UCSD-AML1 (cell line): Measurements from ENCODE around the gene USP34.
"Not testable (repeated sequence)": the region's sequence is repeated elsewhere in the genome, so short reads cannot be mapped to it uniquely, and the experiment has no call there.

ENCODE experiments used
- DNase-seq: peaks from one replicate; lab custom pipeline; 2025; ENCODE audit not compliant: unreplicated experiment; lab: John Stamatoyannopoulos, UW

The USP34 gene

DNA sequence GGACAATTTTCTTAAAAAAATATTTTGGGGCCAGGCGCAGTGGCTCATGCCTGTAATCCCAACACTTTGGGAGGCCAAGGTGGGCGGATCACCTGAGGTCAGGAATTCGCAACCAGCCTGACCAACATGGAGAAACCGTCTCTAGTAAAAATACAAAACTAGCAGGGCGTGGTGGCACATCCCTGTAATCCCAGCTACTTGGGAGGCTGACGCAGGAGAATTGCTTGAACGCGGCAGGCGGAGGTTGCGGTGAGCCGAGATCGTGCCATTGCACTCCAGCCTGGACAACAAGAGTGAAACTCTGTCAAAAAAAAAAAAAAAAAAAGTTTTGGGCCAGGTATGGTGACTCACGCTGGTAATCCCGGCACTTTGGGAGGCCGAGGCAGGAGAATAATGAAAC is 276.2 kb downstream of the USP34 start:
- not testable (repeated sequence) for DNase-seq

DNA sequence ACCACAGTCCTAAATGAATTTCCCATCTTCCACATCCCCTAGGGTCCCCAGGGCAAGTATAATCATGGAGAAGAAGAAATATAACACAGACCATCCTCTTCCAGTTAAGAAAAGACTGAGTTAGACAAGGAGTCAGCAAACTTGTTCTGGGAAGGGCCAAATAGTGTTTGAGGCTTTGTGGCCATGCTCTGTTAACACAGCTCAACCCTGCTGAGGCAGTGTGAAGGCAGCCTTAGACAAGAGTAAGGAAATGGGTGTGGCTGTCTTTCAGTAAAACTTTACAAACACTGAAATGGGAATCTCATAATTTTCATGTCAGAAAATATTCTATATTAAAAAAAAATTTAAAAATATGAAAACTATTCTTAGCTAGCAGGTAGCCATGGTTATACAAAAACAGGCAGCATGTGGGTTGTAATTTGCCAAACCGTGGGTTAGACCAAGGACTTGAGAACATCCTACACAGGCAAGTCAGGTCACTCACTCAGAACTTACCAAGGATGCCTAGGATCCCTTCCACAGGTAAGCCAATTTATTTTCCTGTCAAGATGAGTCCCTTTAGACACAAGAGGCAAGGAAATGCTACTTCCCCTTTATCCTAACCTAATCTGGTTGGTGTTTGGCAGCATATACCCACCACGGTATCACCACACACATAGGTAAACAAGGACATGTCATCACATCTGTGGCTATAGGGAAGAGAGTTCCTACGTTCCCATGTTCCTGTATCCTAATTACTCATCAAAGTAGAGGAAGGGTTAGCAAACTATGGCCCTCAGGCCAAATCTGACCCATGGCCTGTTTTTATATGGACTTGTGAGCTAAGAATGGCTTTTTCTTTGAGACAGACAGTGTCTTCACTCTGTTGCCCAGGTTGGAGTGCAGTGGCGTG is 277.0 kb downstream of the USP34 start:
- no peak for DNase-seq

DNA sequence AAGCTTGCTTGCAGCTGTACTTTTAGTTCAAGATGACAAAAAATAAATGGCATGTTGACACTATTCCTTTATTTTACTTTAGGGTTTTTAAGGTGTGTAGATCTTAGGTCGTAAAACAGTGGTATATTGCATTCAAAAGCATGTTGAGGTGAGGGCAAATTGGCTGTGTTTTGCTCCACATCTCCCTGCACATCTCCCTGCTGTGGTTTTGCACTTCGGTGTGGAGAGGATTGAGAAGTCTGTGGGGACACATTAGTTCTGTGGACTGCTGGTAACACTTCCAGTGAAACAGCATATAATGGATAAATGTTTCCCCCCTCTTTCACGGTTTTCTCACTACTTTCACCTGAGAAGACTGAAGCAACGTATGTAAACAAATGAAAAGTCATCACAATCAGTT is 283.8 kb downstream of the USP34 start:
- DNase-seq, result no peak

DNA sequence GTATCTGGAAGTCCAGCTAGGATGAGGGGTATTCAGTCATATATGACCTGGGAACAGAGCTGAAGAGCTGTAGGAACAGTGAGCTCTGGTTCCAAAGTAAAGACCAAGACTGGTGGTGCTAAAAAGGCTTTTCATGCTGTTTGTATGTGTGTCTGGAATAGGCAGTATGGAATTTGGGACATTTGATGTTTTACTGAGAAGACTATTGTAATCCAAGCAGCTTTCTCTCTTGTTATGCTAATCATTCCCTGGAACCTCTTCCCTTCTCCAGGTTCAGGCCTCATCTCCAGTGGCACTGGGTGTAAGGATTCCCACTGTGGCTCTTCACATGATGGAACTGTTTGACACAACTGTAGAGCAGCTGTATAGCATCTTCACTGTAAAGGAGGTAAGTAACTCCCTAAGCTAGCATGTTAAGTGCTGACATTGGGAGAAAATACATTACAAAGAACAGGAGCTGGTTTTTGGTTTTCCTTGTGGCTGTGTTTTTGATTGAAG is 285.6 kb downstream of the USP34 start:
- DNase-seq, result no peak

DNA sequence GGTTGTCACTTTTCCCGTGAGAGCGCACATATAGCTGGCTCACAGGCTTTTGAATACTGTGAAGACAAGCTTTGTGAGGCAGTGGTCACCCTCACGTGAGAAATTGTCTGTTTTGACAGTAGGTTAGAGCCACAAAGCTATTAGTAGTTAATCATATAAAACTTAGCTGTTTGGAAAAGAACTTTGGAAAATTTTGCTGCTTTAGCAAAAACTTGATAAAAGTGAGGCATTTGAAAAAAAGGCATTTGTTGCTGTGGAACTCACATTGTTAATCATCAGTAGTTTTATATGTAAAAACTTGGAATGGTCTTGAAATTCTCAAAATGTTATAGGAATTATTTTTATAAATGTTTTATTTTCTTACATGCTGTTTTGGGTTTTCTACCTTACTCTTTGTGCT is 286.6 kb downstream of the USP34 start:
- no peak for DNase-seq

DNA sequence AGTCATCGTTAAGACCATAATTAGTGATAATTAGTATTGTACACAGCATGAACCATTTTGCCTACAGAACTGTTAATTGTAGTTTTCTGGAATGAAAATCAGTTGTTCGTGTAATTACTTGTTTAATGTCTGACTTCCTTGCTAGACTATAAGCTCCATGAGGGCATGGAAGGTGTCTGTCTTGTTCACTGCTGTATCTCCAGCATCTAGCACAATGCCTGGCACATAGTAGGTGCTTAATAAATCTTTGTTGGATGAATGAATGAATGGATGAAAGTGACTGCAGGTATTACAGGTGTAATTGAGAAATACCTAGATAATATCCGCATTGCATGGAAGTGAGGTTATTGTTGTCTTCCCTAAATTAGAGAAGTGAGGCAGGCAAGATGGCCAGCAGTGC is 287.1 kb downstream of the USP34 start:
- no peak for DNase-seq

DNA sequence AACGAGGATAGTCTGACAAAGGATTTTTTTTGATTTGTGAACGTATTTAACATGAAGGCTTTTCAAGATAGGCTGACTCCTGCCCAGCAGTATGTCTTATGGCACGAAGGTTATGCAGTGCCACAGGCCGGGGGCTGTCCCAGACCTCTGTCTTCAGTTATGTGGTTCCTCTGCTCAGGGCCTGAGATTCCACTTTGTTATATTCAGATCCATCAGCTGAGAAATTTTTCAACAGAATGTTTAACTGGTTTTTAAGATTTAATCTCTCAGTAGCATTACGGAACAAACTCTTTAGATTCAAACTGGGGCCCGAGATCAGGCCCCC is 288.9 kb downstream of the USP34 start:
- no peak for DNase-seq

DNA sequence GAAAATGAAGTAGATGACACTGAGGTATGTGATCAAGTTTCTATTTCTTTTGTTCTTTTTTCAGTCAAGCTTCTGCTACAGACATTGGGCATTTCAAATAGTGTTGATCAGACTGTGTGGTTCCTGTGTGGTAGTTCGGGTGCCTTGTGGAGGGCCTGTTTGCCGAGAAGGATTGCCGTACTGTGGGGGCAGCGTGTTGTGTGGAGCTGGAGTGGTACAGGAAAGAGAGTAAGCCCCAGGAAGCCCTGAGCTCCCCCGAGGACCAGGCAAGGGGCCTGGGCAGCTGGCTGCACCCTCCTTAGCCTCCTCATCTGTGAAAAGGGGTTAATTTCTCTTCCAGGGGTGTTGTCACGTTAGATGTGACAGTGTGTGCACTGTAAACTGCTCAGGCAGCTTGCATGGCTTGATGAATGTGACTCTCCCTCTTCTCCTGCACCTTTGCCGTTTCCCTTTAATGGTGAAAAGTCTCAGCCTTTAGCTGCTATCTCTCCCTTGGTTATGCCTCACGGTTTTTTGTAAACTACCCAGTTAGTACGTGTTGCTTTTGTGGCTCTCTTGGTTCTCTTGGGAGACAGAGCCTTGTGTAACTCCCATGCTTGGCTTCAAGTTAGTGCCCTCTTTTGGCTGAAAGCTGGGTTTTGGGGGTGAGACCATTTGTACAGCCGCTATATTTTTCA is 289.4 kb downstream of the USP34 start:
- DNase-seq, result no peak

DNA sequence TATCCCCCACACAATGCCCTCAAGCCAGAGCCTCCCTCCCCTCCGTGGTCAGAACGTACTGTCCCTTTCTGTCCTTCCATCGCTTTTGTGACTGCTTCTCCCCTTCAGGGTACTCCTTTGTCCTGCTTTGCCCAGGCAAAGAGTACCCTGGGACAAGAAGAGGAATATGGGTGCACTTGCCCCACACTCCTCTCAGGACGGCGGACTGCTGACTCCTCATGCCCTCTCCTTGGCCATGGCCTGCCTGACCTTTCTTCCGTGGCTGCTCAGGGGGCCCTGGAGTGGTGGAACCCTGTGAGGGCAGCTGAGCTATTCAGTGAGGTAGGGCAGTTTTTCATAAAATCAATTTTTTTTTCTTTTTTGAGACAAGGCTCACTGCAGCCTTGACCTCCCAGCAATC is 290.2 kb downstream of the USP34 start:
- DNase-seq, result no peak

DNA sequence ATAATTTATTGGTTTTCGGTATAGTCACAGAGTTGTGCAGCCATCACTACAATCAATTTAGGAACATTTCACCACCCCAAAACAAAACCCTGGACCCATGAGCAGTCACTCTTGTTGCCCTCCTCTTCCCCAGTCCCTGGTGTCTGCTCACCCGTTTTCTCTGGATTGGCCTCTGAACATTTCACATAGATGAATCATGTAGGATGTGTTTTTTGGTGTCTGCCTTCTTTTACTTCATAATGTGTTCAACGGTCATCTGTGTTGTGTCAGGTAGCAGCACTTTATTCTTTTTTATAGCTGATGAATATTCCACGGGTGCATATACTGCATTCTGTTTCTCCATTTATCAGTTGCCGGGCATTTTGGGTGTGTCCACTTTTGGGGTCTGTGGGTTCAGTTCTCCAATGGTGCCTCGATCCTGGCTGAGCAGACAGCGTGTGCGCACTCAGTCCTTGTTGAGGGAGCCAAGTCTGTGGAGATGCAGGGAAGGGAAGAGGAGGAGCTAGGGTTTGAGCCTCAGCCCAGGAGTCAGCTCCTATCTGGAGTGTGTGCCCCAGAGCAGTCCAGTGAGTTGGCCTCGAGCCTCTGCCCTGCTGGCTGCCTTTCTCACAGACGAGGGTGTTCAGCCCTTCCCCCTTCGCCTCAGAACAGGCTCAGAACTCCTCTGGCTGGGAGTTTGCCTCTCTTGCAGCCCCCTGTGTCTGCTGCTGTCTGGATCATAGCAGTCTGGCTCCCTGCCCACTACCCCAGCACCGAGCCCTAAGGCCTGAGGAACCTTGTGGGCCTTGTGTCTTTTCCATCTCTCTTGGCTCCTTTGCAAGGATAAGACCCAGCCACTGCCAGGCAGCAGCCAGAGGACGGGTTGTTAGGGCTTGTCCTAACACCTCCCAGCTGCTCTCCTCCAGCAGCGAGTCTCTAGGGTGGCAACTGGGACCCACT is 290.9 kb downstream of the USP34 start:
- DNase-seq, result no peak

DNA sequence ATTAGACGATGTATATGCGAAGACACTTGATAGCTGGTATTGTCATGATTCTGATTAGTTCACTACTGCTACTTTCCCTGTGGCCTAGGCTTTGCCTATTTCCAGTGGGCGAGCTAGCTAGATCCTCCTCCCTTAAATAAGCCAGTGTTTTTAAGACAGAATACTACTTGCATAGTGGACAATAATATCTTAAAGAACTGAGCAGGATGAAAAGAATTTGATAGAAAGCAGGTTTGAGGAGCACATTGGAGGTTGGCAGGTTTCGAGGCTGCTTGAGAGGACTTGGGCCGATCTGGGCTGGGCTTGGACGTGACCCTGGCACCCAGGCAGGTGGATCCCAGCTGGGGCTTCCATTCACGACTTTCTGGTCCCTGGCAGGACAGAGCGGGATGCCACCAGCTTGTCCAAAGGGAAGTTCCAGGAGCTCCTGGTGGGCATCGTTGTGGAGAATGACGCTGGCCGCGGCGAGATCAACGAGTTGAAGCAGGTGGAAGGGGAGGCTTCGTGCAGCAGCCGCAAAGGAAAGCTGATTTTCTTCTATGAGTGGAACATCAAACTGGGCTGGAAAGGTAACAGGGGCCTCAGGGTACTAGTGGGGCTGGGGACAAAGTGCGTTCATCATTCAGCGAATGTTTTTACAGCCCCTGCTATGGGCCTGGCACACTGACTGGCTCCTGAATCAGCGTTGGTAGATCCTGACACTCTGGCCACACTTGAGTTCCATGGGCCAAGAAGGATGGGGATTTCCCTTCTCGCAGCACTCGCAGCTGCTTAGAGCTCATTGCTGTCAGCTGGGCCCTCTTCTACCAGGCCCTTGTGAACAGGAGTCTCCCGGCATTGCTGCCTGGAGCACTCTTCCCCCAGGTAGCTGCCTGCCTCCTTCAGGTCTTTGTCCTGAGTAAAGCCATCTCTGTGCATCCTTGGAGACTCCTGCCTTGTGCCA is 292.0 kb downstream of the USP34 start:
- no peak for DNase-seq

DNA sequence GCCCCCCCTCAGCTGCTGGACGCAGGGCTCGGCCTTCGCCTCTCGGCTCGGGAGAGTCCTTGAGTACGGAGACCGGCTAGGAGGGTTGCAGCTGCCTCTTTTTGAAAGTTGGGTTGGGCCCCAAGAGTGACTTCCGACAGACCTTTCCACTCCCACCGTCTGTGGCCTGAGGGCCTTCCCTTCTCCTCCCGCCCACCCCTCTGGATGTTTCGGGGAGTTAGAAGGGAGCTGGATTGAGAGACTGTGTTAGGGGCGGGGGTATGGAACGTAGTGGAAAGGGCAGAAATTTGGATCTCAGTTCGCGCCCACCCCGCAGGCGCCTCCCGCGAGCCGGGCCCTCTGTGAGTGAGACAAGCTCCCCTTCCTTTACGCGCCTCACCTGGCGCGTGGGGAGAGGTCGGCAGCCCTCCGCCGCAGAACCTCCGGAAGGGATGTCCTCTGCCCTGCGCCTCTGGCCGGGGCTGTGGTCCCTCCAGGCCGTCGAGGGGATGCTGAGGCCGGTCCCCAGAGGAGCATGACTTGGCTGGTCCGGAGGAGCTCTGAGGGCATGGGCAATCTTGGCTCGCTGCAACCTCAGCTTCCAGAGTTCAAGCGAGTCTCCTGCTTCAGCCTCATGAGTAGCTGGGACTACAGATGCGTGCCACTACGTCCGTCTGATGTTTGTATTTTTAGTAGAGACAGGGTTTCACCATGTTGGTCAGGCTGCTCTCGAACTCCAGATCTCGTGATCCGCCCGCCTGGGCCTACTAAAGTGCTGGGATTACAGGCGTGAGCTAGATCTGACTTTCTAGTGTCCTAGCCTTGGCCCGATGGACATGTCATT is 292.9 kb downstream of the USP34 start:
- peak; percentile 68 for DNase-seq

DNA sequence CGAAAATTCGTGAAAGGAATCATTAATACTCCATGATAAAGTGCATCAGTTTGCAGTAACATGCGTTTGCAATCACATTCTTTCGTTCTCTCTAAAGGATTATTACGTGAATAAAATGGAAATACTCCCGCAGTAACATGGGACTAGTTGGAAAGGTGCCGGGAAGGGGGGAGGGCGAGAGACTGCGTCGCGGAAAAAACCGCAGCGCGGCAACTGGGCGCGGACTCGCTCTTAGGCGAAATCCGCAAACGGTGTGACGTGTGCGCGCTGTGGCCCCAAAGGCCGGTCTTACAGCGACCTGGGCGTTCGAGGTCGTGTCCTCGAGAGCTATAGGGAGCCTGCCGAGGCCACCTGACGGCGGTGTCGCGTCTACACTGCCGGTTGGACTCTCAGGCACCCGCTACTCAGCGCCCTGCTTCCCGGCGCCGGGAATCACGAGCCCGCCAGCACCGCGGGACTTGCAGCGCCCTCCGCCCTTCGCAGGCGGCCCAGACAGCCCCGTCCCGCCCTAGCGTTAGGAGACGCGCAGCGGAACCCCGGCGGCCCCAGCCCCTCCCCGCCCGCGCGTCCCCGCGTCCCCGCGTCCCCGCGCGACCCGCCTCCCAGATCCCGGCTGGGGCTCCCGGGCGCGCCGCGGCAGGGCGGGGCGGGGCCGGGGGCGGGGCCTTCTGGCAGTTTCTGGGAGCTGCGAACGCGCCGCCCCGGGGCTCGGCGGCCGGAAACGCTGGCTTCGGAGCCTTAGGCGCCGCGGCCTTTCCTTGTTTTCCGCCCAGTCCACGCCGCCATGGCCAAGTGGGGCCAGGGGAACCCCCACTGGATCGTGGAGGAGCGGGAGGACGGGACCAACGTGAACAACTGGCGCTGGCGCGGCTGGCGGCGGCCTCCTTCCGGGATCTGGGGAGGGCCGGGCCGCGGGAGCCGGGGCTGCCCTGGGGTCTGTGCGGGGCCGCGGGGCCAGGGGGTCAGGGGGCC is 293.8 kb downstream of the USP34 start:
- DNase-seq, result peak; percentile 97

DNA sequence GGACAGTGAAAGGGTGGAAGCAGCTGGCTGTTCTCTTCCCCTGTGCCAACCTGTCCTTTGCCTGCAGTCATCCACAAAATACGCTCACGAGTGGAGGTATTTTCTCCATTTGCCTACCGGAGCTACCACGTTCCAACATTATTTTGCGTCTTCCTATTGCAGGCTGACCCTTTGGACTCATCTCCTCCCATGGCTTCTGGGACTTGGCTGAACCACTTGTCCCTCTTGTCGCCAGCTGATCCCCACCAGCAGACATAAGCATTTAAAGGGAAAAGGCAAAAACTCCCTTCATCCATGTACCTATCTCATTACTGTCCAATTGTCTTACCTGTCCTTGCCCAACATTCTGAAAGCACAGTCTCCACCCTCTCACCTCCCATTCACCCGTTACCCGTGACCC is 295.9 kb downstream of the USP34 start:
- no peak for DNase-seq

DNA sequence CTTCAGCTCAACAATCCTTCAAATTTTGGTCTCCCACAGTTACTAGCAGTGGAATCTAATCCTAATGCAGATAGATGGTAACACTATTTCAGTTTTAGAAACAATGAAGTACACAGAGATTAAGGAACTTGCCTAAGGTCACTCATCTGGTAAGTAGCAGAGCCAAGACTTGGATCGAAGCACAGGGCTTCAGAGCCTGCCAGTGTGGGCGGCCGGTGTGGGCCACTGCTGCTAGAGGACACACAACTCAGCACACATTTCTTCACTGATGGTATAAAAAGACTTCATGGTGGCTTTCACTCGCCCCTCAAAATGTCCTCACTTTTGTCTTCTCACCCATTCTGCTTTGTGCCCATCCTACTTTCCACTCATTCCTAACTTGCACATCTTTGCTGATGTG is 297.8 kb downstream of the USP34 start:
- no peak for DNase-seq

DNA sequence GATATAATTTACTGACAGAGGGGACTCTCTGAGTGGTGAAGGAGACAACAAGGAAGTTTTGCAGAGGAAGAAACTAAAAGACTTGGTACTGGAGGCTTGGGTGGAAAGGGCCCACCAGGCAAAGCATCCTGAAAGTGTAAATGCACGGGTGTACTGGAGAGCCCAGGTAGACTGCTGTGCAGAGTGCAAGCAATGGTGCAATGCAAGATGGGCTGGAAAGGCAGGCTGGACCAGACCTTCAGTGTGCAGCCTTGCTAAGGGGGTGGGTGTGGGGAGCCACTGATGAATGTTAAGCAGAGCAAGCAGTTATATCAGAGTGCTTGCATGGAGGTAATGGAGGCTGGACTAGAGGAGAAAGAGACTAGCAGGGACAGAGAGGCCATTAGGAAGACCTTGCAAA is 298.2 kb downstream of the USP34 start:
- no peak for DNase-seq

DNA sequence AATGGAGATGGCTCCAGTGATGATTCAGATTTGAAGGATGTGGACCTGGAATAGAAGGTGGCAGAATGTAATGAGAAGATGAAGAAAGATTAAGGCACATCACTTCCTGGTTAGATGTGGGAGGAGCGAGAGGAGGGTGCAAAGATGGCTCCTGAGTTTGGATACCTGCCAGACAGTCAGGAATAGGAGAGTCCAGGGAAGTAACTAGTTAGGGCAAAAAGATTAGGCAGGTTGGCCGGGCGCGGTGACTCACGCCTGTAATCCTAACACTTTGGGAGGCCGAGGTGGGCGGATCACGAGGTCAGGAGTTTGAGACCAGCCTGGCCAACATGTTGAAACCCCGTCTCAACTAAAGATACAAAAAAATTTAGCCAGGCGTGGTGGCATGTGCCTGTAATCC is 303.3 kb downstream of the USP34 start:
- DNase-seq, result no peak

DNA sequence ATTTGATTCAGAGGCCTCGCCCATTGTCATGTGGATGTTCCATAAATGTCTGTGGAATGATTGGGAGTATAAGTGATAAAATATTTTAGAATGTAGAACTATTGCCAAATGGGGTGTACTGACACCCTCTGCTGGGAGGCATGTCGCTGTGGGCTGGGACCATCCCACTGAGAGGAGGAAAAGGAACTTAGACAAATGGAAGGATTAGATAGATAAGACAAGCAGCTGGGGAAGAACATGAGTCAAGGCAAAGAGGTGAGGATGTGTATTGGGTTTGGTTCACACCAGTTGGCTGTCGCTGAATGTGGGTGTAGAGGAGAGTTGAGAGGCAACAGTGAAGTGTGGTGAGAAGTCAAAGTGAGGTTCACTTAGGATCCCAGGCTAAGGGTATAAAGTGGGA is 304.9 kb downstream of the USP34 start:
- DNase-seq, result no peak
